ENCODE data around the gene NEO1.

Gene NEO1

DNA sequence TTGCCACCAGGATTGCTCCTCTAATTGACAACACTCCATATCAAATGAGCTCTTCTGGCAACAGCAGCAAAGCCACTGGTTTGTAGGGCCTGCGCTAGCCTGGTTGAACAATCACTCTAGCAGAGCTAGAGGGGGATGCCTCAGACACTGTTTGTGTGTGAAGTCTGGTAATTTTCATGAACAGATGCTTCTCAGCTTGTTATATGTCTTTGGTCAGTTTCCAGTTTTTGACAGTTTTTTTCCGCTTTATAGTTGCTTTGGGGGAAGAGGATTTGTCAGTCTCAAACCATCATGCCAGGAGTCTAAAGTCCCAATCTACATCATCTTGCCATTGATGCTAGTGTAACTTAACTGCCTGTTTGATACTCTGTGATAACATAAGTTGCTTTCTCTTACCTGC, 180.5 kb downstream of the NEO1 start:
- TF ChIP-seq, protein P1, sequence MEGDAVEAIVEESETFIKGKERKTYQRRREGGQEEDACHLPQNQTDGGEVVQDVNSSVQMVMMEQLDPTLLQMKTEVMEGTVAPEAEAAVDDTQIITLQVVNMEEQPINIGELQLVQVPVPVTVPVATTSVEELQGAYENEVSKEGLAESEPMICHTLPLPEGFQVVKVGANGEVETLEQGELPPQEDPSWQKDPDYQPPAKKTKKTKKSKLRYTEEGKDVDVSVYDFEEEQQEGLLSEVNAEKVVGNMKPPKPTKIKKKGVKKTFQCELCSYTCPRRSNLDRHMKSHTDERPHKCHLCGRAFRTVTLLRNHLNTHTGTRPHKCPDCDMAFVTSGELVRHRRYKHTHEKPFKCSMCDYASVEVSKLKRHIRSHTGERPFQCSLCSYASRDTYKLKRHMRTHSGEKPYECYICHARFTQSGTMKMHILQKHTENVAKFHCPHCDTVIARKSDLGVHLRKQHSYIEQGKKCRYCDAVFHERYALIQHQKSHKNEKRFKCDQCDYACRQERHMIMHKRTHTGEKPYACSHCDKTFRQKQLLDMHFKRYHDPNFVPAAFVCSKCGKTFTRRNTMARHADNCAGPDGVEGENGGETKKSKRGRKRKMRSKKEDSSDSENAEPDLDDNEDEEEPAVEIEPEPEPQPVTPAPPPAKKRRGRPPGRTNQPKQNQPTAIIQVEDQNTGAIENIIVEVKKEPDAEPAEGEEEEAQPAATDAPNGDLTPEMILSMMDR (IDR thresholded peaks at IDR 0.05; ENCODE audit: control insufficient read depth, extremely low read depth, insufficient read depth): no peak
- H3K4me3 ChIP-seq (ENCODE audit: low read depth, low read length): no peak overlapping the region
- no peak for DNase-seq (ENCODE audit: low read depth)

DNA sequence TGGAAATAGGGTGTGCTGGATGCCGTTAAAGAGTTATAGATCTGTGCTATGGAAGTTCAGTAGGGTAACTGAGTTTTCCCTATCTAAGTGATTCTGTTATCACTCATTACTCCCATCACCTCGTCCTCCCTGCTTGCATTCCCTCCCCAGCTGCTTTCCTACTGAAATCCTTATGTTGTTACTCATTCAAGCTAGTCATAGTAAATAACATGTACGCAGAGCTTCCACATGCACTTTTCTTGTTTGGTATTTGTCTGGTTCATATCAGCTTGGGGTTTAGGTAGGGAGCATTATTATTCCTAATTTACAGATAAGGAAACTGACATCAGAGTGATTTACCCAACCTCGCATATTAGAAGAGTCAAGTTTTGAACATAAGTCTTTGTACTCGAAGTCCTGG, 181.4 kb downstream of the NEO1 start:
- H3K4me3 ChIP-seq (ENCODE audit: low read depth, low read length): no peak overlapping the region
- no peak for DNase-seq (ENCODE audit: low read depth)
- TF ChIP-seq, protein P1 (IDR thresholded peaks at IDR 0.05; ENCODE audit: control insufficient read depth, extremely low read depth, insufficient read depth): no peak

DNA sequence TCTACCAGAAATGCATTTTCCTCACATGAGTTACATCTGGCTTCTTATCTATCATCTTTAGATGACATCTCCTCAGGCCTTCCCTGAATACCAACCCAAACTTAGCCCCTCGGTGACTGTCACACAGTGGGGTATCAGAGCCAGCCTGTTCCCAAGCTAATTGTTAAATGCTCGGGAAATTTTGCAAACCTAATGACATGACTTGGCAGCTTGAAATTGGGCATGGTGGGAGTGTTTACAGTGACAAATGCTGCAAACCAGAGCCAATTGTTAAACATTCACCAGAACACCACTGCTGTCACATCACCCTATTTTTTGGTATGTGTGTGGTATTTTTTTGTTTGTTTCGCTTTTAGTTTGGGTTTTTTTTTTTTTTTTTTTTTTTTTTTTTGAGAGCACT, 185.6 kb downstream of the NEO1 start:
- H3K4me3 ChIP-seq (ENCODE audit: low read depth, low read length): no peak overlapping the region
- no peak for DNase-seq (ENCODE audit: low read depth)
- TF ChIP-seq, protein P1 (IDR thresholded peaks at IDR 0.05; ENCODE audit: control insufficient read depth, extremely low read depth, insufficient read depth): no peak

DNA sequence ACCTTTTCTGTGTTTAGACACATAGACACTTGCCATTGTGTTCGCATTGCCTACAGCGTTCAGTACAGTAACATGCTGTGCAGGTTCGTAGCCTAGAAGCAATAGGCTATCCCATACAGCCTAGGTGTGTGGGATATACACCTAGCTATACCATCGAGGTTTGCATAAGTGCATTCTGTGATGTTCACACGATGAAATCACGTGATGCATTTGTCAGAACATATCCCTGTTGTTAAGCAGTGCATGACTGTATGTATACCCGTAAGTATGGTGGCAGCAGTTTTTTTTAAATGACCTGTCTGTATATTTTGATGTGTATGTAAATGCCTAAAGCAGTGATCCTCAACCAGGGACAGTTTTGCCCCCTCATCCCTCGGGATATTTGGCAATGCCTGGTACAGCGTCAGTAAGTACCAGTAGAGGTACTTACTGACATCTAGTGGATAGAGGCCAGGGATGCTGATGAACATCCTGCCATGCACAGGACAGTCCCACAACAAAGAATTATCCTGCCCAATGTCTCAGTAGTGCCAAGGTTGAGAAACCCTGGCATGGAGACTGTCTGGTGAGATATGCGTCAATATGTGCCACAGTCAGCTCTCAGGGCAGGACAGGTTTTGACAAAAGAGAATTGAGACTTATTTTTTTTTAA, 187.4 kb downstream of the NEO1 start:
- H3K4me3 ChIP-seq (ENCODE audit: low read depth, low read length): no peak overlapping the region
- DNase-seq (ENCODE audit: low read depth): peak; percentile 48
- TF ChIP-seq, protein P1 (IDR thresholded peaks at IDR 0.05; ENCODE audit: control insufficient read depth, extremely low read depth, insufficient read depth): peak; percentile 87

DNA sequence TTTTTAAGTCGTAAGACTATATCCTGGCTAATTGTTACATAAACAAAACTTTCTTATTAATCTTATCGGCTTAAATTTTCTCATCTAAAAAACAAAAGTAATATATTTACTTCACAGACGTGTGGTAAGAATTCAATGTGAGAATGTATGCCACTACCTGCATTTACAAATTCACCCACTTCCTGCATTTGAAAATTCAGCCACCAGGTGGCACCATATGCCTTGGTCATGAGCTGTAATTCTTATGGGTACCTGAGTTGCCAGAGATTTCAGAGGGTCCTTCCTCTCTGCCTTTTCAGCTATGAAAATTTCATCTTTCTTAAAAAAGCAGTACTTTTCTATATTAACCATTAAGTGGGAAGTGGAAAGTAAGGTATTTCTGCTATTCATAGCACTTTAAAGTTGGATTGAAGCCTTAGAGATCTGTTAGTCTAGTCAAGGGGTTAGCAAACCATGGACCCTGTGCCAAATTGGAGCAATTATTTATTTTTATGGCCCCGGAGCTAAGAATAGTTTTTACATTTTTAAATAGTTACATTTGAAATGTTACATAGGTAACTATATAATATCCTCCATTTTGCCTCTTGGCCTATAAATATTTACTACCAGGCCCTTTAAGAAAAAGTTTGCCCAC, 188.7 kb downstream of the NEO1 start:
- no peak for DNase-seq (ENCODE audit: low read depth)
- H3K4me3 ChIP-seq (ENCODE audit: low read depth, low read length): no peak overlapping the region
- TF ChIP-seq, protein P1 (IDR thresholded peaks at IDR 0.05; ENCODE audit: control insufficient read depth, extremely low read depth, insufficient read depth): peak; percentile 85

DNA sequence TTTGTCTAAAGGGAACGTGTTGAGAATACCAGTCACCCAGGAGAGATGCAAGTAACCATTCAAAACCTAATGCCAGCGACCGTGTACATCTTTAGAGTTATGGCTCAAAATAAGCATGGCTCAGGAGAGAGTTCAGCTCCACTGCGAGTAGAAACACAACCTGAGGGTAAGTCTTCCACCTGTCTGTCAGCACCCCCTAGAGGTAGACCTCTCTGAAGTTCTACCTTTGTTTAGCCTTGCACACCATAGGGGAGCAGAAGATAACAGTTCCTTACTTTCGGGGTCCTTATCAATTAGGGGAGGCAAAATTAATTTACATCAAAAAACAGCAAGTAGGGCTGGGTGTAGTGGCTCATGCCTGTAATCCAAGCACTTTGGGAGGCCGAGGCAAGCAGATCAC, 192.1 kb downstream of the NEO1 start:
- no peak for DNase-seq (ENCODE audit: low read depth)
- H3K4me3 ChIP-seq (ENCODE audit: low read depth, low read length): no peak overlapping the region
- TF ChIP-seq, protein P1 (IDR thresholded peaks at IDR 0.05; ENCODE audit: control insufficient read depth, extremely low read depth, insufficient read depth): peak; percentile 74

DNA sequence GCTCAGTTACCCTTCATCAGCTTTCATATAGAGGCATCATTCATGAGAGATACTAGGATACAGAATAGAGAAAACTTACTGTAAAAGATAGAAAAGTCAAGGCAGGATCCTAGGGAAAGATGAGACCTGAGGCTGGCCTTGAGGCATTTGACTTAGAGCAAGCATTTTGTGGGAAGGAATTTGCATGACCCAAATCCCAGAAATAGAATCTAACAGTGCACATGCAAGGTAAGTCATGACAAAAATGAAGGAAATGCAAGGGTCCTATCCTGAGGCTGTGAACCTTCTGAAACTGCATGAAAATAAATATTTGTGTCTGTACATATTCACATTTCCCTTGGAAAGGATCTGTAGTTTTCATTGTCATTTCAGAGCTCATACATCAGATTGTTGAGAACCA, 194.2 kb downstream of the NEO1 start:
- TF ChIP-seq, protein P1 (IDR thresholded peaks at IDR 0.05; ENCODE audit: control insufficient read depth, extremely low read depth, insufficient read depth): no peak
- no peak overlapping the region for H3K4me3 ChIP-seq (ENCODE audit: low read depth, low read length)
- no peak for DNase-seq (ENCODE audit: low read depth)

All from LNCaP clone FGC (cell line).